Gastrocnemius medialis (tissue), 4 donors: ENCODE data around the gene HSPA12B. TPM values are rescaled to one million over a fixed set of nuclear protein-coding genes. Genes with fewer than 3 reads are reported as not detected.

ENCODE experiments used
- ATAC-seq, 2 donors: fragments of 150-250 bp; one replicate each; pipeline ENCODE4 v1.9.1; 2016
- DNase-seq, 2 donors: peaks; one replicate each; pipeline ENCODE4 v3.0.0-alpha.2; 2019
- H3K27ac ChIP-seq, 4 donors: fragments of 200-600 bp; sonication (generic); 1 replicate in 1 of 4; 2 replicates in 3 of 4; pipeline ENCODE4 v1.5.1; 2016 to 2018; ENCODE audit warnings: mild to moderate bottlenecking in 2 of 4, moderate library complexity in 1 of 4
- H3K27me3 ChIP-seq, 3 donors: fragments of 200-600 bp; sonication (generic) in 2 of 3; 1 replicate in 1 of 3; 2 replicates in 2 of 3; pipeline versions ENCODE4 v1.5.1 to v1.6.0; 2016 to 2019; ENCODE audit warnings: mild to moderate bottlenecking in 1 of 3, moderate library complexity in 1 of 3
- H3K36me3 ChIP-seq, 2 donors: fragments of 200-600 bp; sonication (generic) in 1 of 2; one replicate each; pipeline ENCODE4 v1.5.1; 2017 to 2018
- H3K4me1 ChIP-seq, 2 donors: fragments of 200-600 bp; sonication (generic) in 1 of 2; one replicate each; pipeline ENCODE4 v1.5.1; 2016 to 2017; ENCODE audit warnings: mild to moderate bottlenecking in 2 of 2
- H3K4me3 ChIP-seq, 4 donors: fragments of 200-600 bp; sonication (generic) in 3 of 4; 1 replicate in 1 of 4; 2 replicates in 3 of 4; pipeline ENCODE4 v1.5.1; 2016 to 2019; ENCODE audit warnings: mild to moderate bottlenecking in 2 of 4
- H3K9me3 ChIP-seq, 3 donors: fragments of 200-600 bp; sonication (generic) in 2 of 3; 1 replicate in 1 of 3; 2 replicates in 2 of 3; pipeline ENCODE4 v1.5.1; 2016 to 2019
- CTCF ChIP-seq, 5 experiments: fragments of 450-650 bp in 3 of 5; fragments of 200-600 bp in 2 of 5; sonication (generic) in 2 of 5; IDR thresholded peaks in 4 of 5; conservative IDR thresholded peaks in 1 of 5; 1 replicate in 4 of 5; 2 replicates in 1 of 5; pipeline ENCODE4 v1.5.1; 2016 to 2019; ENCODE audit warnings: antibody characterized with exemption in 5 of 5, mild to moderate bottlenecking in 3 of 5, moderate library complexity in 3 of 5
- POLR2A ChIP-seq, 2 donors: fragments of 450-650 bp; IDR thresholded peaks; one replicate each; pipeline ENCODE4 v1.6.1; 2017; ENCODE audit warnings: antibody characterized with exemption in 2 of 2, mild to moderate bottlenecking in 2 of 2, moderate library complexity in 2 of 2
- in situ Hi-C, 4 donors: fragments of 200-750 bp; cut with MboI; loops; one replicate each; pipeline versions ENCODE4 v1.15.0 to v1.8.0; 2017; ENCODE audit warnings: low sequenced_read_pairs in 4 of 4
- intact Hi-C: fragments of 100-400 bp; cut with DNase I; formaldehyde crosslinking; loops from one replicate; pipeline ENCODE4 v1.15.1; 2023; ENCODE audit warnings: low total_unique reads
- total RNA-seq, 4 donors: library from RNA; depleted of rRNA; stranded (reverse); fragments of >200 nt; gene quantifications; one replicate each; pipeline versions ENCODE4 v1.1.0 to v1.2.3, GENCODE V29; 2016

Gene HSPA12B
- total RNA-seq, 4 donors from 2014 or later, result 3.7 to 8.5 (median 5.8) TPM

GRCh38 chr20:3705970-3706739 is 26.3 kb upstream of the HSPA12B start:
- H3K27me3 ChIP-seq, result no peaks in the 10 kb centered on the region
- H3K27ac ChIP-seq, result peak overlapping the region; percentile 75 to 84 (median 80)
- peaks cover 5 to 16% of the 10 kb centered on the region in 2 donors for H3K4me1 ChIP-seq
- in situ Hi-C loops, result no loop called here
- ATAC-seq (no peak), DNase-seq (no peak)
- TF ChIP-seq POLR2A (IDR thresholded peaks at IDR 0.05) (no peak), CTCF (IDR thresholded peaks at IDR 0.05 in 4 of 5, conservative IDR thresholded peaks at IDR 0.05 in 1 of 5) (no peak)
- no peaks in the 10 kb centered on the region for H3K9me3 ChIP-seq
- no peaks in the 10 kb centered on the region for H3K36me3 ChIP-seq
- no peak overlapping the region for H3K4me3 ChIP-seq
- intact Hi-C loops, result loop anchor here (2.0 kb wide), 1 partner anchor 61 kb away; the partner anchor contains the start of gene ADISSP

GRCh38 chr20:3706774-3707507 is 25.5 kb upstream of the HSPA12B start:
- no peaks in the 10 kb centered on the region for H3K36me3 ChIP-seq
- in situ Hi-C loops (no loop called here), intact Hi-C loops (loop anchor here (1.0 to 2.0 kb wide), 2 partner anchors 21 to 60 kb away; partner anchors contain the start of gene ADISSP)
- no peaks in the 10 kb centered on the region for H3K9me3 ChIP-seq
- H3K4me3 ChIP-seq, result no peak overlapping the region
- TF ChIP-seq POLR2A (IDR thresholded peaks at IDR 0.05) (peak; percentile 10 to 38), CTCF (IDR thresholded peaks at IDR 0.05 in 4 of 5, conservative IDR thresholded peaks at IDR 0.05 in 1 of 5) (no peak)
- no peaks in the 10 kb centered on the region for H3K27me3 ChIP-seq
- peaks cover 5 to 16% of the 10 kb centered on the region in 2 donors for H3K4me1 ChIP-seq
- DNase-seq (peak; percentile 83 to 96), ATAC-seq (peak; percentile 93 to 95)
- peak overlapping the region; percentile 75 to 84 (median 80) for H3K27ac ChIP-seq

GRCh38 chr20:3707508-3707899 is 25.0 kb upstream of the HSPA12B start:
- Histone ChIP-seq H3K27me3 (no peaks in the 10 kb centered on the region), H3K36me3 (no peaks in the 10 kb centered on the region), H3K27ac (peak overlapping the region; percentile 75 to 84 (median 80)), H3K9me3 (no peaks in the 10 kb centered on the region), H3K4me1 (peaks cover 5 to 16% of the 10 kb centered on the region in 2 donors), H3K4me3 (no peak overlapping the region)
- ATAC-seq (peak; percentile 3 to 26), DNase-seq (no peak)
- TF ChIP-seq POLR2A (IDR thresholded peaks at IDR 0.05) (no peak), CTCF (IDR thresholded peaks at IDR 0.05 in 4 of 5, conservative IDR thresholded peaks at IDR 0.05 in 1 of 5) (no peak)
- intact Hi-C loops, result loop anchor here (1.0 to 2.0 kb wide), 2 partner anchors 21 to 59 kb away; partner anchors contain the start of gene ADISSP
- in situ Hi-C loops, result no loop called here

GRCh38 chr20:3710011-3710466 is 22.4 kb upstream of the HSPA12B start:
- Histone ChIP-seq H3K36me3 (no peaks in the 10 kb centered on the region), H3K4me1 (peaks cover 5 to 16% of the 10 kb centered on the region in 2 donors), H3K4me3 (no peak overlapping the region), H3K27ac (peak overlapping the region in 1 of 4 donors; percentile 24), H3K9me3 (no peaks in the 10 kb centered on the region), H3K27me3 (no peaks in the 10 kb centered on the region)
- TF ChIP-seq POLR2A (IDR thresholded peaks at IDR 0.05) (no peak), CTCF (IDR thresholded peaks at IDR 0.05 in 4 of 5, conservative IDR thresholded peaks at IDR 0.05 in 1 of 5) (no peak)
- ATAC-seq (no peak), DNase-seq (no peak)
- in situ Hi-C loops, result loop anchor here in 2 of 4 donors (5.0 to 10.0 kb wide), 2 partner anchors 33 to 45 kb away; partner anchors contain the start of gene GFRA4 (in 1 of the 2)
- intact Hi-C loops, result no loop called here
